K562 (cell line): ENCODE measurements around the gene RNF213. TPM values are rescaled to one million over a fixed set of nuclear protein-coding genes. Genes with fewer than 3 reads are reported as not detected.
A peak's percentile ranks its signal among the peaks of the same experiment; 100 is the strongest.
"Not testable (repeated sequence)": the region's sequence is repeated elsewhere in the genome, so short reads cannot be mapped to it uniquely, and the experiment has no call there.

Experiments
- ATAC-seq: fragments of 200-7000 bp; cut with Tn5 transposase; 3 replicates; pipeline ENCODE4 v1.9.1; 2020; ENCODE audit warnings: moderate library complexity
- BruUV-seq: library from RNA; stranded (reverse); fragments of 400-500 nt; replicated peaks from 2 replicates; lab custom pipeline; 2021; lab: Mats Ljungman, UMichigan
- CTCF ChIA-PET: fragments of 300-600 bp; formaldehyde crosslinking; extraction: SDS; loops from one replicate; lab custom pipeline; 2021; ENCODE audit warnings: low intra/inter-chr PET ratio; lab: Yijun Ruan, JAX
- POLR2A ChIA-PET: fragments of 300-600, 350-650 bp; sonication (Branson Sonifier 250); formaldehyde crosslinking; extraction: SDS; loops from one replicate; lab custom pipeline; 2021; ENCODE audit warnings: antibody characterized with exemption, inconsistent platforms; lab: Yijun Ruan, JAX
- DNase-seq, 4 experiments: peaks; one replicate each; pipeline versions ENCODE4 v3.0.0 to v3.0.0-alpha.2; 2011 to 2018; ENCODE audit warnings: low spot score in 3 of 4, mixed read lengths in 3 of 4; ENCODE audit errors: extremely low read depth in 1 of 4
- FAIRE-seq: peaks from 2 replicates; lab custom pipeline; 2011; peaks lifted over from hg19 to GRCh38; lab: Jason Lieb, UNC
- H2AFZ ChIP-seq: 2 replicates; pipeline ENCODE4 v1.6.0; 2011; ENCODE audit warnings: low read depth, low read length, control low read depth, inconsistent platforms
- H3K27ac ChIP-seq: fragments of 200-600 bp; 3 replicates; pipeline ENCODE4 v1.8.0; 2011; ENCODE audit warnings: low read depth, mild to moderate bottlenecking, control low read depth, inconsistent platforms, low read length, moderate library complexity, mixed read lengths; ENCODE audit errors: extremely low read depth
- H3K27me3 ChIP-seq, 2 experiments: fragments of 300-600 bp in 1 of 2; 2 replicates in 1 of 2; 3 replicates in 1 of 2; pipeline versions ENCODE4 v1.6.0 to v1.8.0; 2011; ENCODE audit warnings: inconsistent platforms in 2 of 2, low read length in 2 of 2, mild to moderate bottlenecking in 1 of 2, mixed read lengths in 1 of 2, moderate library complexity in 1 of 2; ENCODE audit not compliant: control insufficient read depth in 2 of 2, insufficient read depth in 2 of 2
- H3K36me3 ChIP-seq: fragments of 300-600 bp; 3 replicates; pipeline ENCODE4 v1.8.0; 2011; ENCODE audit warnings: mild to moderate bottlenecking, low read length, inconsistent platforms; ENCODE audit not compliant: control insufficient read depth, insufficient read depth
- H3K4me1 ChIP-seq, 2 experiments: fragments of 200-600 bp in 1 of 2; replicated peaks in 1 of 2; 2 replicates in 1 of 2; 3 replicates in 1 of 2; pipeline versions ENCODE4 v1.5.1 to v1.8.0; 2011; ENCODE audit warnings: inconsistent platforms in 2 of 2, low read length in 2 of 2, mild to moderate bottlenecking in 1 of 2, mixed read lengths in 1 of 2, moderate library complexity in 1 of 2; ENCODE audit not compliant: control insufficient read depth in 2 of 2, insufficient read depth in 2 of 2
- H3K4me2 ChIP-seq: 2 replicates; pipeline ENCODE4 v1.6.1; 2011; ENCODE audit warnings: low read length, control low read depth, inconsistent platforms, mixed read lengths; ENCODE audit not compliant: insufficient read depth
- H3K4me3 ChIP-seq: fragments of 200-600 bp; sonication (generic), shearing (Covaris generic); 2 replicates; pipeline ENCODE4 v1.5.1; 2016; ENCODE audit warnings: control low read depth, inconsistent platforms
- H3K79me2 ChIP-seq: fragments of 200-600 bp; 3 replicates; pipeline ENCODE4 v1.8.0; 2011; ENCODE audit warnings: low read length, inconsistent platforms; ENCODE audit not compliant: control insufficient read depth, insufficient read depth
- H3K9ac ChIP-seq, 2 experiments: 2 replicates each; pipeline versions ENCODE4 v1.6.0 to v1.6.1; 2011; ENCODE audit warnings: low read depth in 2 of 2, low read length in 2 of 2, control low read depth in 1 of 2, inconsistent platforms in 1 of 2, mild to moderate bottlenecking in 1 of 2, mixed read lengths in 1 of 2; ENCODE audit not compliant: insufficient read depth in 1 of 2
- H3K9me1 ChIP-seq: one replicate; pipeline ENCODE4 v1.6.0; 2011; ENCODE audit warnings: inconsistent platforms, mild to moderate bottlenecking, low read length, moderate library complexity; ENCODE audit not compliant: control insufficient read depth, insufficient read depth
- H3K9me3 ChIP-seq: replicated peaks from 2 replicates; pipeline ENCODE4 v1.5.1; 2011; ENCODE audit warnings: low read depth, low read length, inconsistent platforms; ENCODE audit not compliant: control insufficient read depth, insufficient read depth
- H4K20me1 ChIP-seq: replicated peaks from 2 replicates; pipeline ENCODE4 v1.6.1; 2011; ENCODE audit warnings: low read length, inconsistent platforms, mixed read lengths; ENCODE audit not compliant: control insufficient read depth, insufficient read depth
- BCOR ChIP-seq: fragments of 450-650 bp; IDR thresholded peaks from 2 replicates; pipeline ENCODE4 v1.6.1; 2016
- KDM1A ChIP-seq, 2 experiments: fragments of 450-650 bp; IDR thresholded peaks; 2 replicates each; pipeline ENCODE4 v1.6.1; 2016; ENCODE audit warnings: mild to moderate bottlenecking in 2 of 2
- RBM25 ChIP-seq: fragments of 200-400 bp; formaldehyde crosslinking; IDR thresholded peaks from 2 replicates; pipeline ENCODE4 v1.6.1; 2018; ENCODE audit warnings: low read length, low read depth, moderate library complexity; ENCODE audit not compliant: severe bottlenecking
- ZNF146 ChIP-seq: IDR thresholded peaks from one replicate; pipeline ENCODE4 v1.6.1; 2018; ENCODE audit warnings: missing compliant biosample characterization; ENCODE audit not compliant: unreplicated experiment
- WGBS: fragments of 100-300 bp; shearing (Covaris generic); methylation state at CpG from one replicate; pipeline ENCODE4 v1.1.6; 2016; ENCODE audit warnings: low coverage, mixed read lengths; ENCODE audit not compliant: insufficient coverage; ENCODE audit errors: missing lambda C conversion rate; 5-methylcytosine and 5-hydroxymethylcytosine counted together
- in situ Hi-C: fragments of 300-500 bp; cut with MboI; formaldehyde crosslinking; loops from 4 replicates; pipeline ENCODE4 v1.15.0; 2018; ENCODE audit warnings: inconsistent platforms, mixed read lengths
- intact Hi-C: fragments of 100-400 bp; cut with micrococcal nuclease; formaldehyde crosslinking; loops from 2 replicates; pipeline ENCODE4 v1.14.2; 2022
- polyA plus RNA-seq, 8 experiments: library from polyadenylated mRNA; depleted of rRNA in 4 of 8; stranded (reverse) in 5 of 8; unstranded in 3 of 8; fragments of >200 nt; fragmentation: Nextera tagmentation in 2 of 8; fragmentation: Illumina TruSeq in 1 of 8; extraction: Ambion mirVana in 2 of 8; extraction: Trizol in 1 of 8; gene quantifications; 2 replicates each; pipeline versions ENCODE4 v1.2.1 to v1.2.3, GENCODE V29; 2011 to 2014; ENCODE audit warnings: inconsistent platforms in 1 of 8, missing spikeins in 1 of 8
- total RNA-seq, 7 experiments: library from RNA; depleted of rRNA in 6 of 7; stranded (reverse); fragments of >200 nt in 6 of 7; fragmentation: Illumina TruSeq in 2 of 7; extraction: Trizol in 2 of 7; gene quantifications; 2 replicates each; pipeline versions ENCODE4 v1.2.1 to v1.2.3, GENCODE V29; 2011 to 2021; ENCODE audit warnings: low replicate concordance in 1 of 7
- TF ChIP-seq, protein P1 (sequence below), 2 experiments: fragments of 450-650 bp; IDR thresholded peaks; 2 replicates each; pipeline ENCODE4 v1.6.1; 2018; ENCODE audit warnings: mild to moderate bottlenecking in 2 of 2, low read depth in 1 of 2; ENCODE audit not compliant: partially characterized antibody in 2 of 2

The RNF213 gene
- total and polyA plus RNA-seq, 9 of the 15 experiments (the other 6 are each of a cell fraction or from before 2014, with no cell fraction given): 5.3 to 33.6 (median 17.9) TPM

DNA sequence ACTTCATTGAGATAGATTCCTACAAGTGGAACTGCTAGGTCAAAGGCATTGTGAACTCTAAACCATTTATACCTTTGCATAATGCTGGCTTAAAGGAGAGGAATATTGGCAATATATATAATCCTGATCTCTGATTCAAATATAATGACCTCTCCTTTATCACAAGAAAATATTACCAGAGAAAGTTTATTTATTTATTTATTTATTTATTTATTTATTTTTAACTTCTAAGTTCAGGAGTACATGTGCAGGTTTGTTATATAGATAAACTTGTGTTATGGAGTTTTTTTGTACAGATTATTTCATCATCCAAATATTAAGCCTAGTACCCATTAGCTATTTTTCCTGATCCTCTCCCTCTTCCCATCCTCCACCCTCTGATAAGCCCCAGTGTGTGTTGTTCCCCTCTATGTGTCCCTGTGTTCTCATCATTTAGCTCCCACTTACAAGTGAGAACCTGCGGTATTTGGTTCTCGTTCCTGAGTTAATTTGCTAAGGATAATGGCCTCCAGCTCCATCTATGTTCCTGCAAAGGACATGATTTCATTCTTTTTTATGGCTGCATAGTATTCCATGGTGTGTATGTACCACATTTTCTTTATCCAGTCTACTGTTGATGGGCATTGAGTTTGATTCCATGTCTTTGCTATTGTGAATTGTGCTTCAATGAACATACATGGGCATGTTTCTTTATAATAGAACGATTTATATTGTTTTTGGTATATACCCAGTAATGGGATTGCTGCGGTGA, 38.9 kb downstream of the RNF213 start:
- H3K36me3 ChIP-seq: peaks cover 62% of the 10 kb centered on the region; the same call in 2 of the 3 replicates
- intact Hi-C loops, H3K9me3 ChIP-seq, CTCF ChIA-PET, FAIRE-seq, H3K9me1 ChIP-seq, H3K4me3 ChIP-seq, H3K79me2 ChIP-seq, in situ Hi-C loops, H3K4me2 ChIP-seq, DNase-seq, H3K27ac ChIP-seq, H3K27me3 ChIP-seq, H3K4me1 ChIP-seq, H2AFZ ChIP-seq, H3K9ac ChIP-seq, ATAC-seq, POLR2A ChIA-PET, BruUV-seq, H4K20me1 ChIP-seq: not testable (repeated sequence)
- TF ChIP-seq ZNF146 (CRISPR knock-in tag) (peak; percentile 88), BCOR (peak; percentile 50), KDM1A (IDR thresholded peaks at IDR 0.05) (0 out of 4 replicates have a peak, but pooled peaks of 1 of the 2 experiments have one; percentile 10), RBM25 (peak; percentile 23)
- WGBS: 81% methylated on average over 4 of the region's 4 CpGs

DNA sequence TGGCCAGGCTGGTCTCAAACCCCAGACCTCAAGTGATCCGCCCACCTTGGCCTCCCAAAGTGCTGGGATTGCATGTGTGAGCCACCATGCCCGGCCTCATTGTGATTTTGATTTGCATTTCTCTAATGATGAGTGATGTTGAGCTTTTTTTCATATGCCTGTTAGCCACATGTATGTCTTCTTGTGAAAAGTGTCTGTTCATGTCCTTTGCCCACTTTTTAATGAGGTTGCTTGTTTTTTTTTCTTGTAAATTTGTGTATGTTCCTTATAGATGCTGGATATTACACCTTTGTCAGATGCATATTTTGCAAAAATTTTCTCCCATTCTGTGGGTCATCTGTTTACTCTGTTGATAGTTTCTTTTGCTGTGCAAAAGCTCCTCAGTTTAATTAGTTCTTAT, 40.1 kb downstream of the RNF213 start:
- H3K9ac ChIP-seq, H3K27me3 ChIP-seq, H3K4me1 ChIP-seq, intact Hi-C loops, FAIRE-seq, H2AFZ ChIP-seq, DNase-seq, in situ Hi-C loops, H3K79me2 ChIP-seq, H3K4me2 ChIP-seq, H4K20me1 ChIP-seq, POLR2A ChIA-PET, H3K9me1 ChIP-seq, H3K27ac ChIP-seq, BruUV-seq, CTCF ChIA-PET, H3K9me3 ChIP-seq, H3K4me3 ChIP-seq, ATAC-seq: not testable (repeated sequence)
- TF ChIP-seq, protein P1, sequence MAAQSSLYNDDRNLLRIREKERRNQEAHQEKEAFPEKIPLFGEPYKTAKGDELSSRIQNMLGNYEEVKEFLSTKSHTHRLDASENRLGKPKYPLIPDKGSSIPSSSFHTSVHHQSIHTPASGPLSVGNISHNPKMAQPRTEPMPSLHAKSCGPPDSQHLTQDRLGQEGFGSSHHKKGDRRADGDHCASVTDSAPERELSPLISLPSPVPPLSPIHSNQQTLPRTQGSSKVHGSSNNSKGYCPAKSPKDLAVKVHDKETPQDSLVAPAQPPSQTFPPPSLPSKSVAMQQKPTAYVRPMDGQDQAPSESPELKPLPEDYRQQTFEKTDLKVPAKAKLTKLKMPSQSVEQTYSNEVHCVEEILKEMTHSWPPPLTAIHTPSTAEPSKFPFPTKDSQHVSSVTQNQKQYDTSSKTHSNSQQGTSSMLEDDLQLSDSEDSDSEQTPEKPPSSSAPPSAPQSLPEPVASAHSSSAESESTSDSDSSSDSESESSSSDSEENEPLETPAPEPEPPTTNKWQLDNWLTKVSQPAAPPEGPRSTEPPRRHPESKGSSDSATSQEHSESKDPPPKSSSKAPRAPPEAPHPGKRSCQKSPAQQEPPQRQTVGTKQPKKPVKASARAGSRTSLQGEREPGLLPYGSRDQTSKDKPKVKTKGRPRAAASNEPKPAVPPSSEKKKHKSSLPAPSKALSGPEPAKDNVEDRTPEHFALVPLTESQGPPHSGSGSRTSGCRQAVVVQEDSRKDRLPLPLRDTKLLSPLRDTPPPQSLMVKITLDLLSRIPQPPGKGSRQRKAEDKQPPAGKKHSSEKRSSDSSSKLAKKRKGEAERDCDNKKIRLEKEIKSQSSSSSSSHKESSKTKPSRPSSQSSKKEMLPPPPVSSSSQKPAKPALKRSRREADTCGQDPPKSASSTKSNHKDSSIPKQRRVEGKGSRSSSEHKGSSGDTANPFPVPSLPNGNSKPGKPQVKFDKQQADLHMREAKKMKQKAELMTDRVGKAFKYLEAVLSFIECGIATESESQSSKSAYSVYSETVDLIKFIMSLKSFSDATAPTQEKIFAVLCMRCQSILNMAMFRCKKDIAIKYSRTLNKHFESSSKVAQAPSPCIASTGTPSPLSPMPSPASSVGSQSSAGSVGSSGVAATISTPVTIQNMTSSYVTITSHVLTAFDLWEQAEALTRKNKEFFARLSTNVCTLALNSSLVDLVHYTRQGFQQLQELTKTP (IDR thresholded peaks at IDR 0.05; ENCODE audit: low read depth in 1 of 2, partially characterized antibody in 2 of 2): peak in 1 of 2 experiments; percentile 95
- H3K36me3 ChIP-seq: peaks cover 53% of the 10 kb centered on the region
- WGBS: 78% methylated on average over 2 of the region's 2 CpGs
